ENCODE data around the gene GNB3. TPM values are rescaled to one million over a fixed set of nuclear protein-coding genes. Genes with fewer than 3 reads are reported as not detected.

GNB3 gene
- total RNA-seq, 1 experiment from 2014 or later = 0.21 TPM

DNA sequence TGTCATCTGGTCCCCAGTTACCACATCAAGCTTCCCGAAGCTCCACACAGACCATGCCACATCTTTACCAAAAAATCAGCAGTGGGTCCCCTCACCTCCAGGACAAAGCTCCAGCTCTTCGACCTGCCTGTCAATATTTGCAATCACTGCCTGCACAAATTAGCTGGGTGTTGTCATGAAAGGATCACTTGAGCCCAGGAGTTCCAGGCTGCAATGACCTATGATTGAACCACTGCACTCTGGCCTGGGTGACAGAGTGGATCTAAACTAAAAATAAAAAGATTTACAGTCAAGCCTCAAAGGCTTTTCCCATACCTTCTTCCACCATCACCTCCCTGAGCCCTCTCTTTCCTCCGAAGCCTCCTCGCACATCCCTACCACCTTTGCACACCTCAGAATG, 44.1 kb upstream of the GNB3 start:
- ATAC-seq = no peak
- intact Hi-C loops (cut with micrococcal nuclease; ENCODE audit: unreplicated experiment) (no loop called here), in situ Hi-C loops (cut with HindIII; ENCODE audit: low pct_unique_long_range_greater_than_20kb, low sequenced_read_pairs) (no loop called here)
- H3K36me3 ChIP-seq (ENCODE audit: control insufficient read depth, insufficient read depth, low read length) = no peaks in the 10 kb centered on the region
- H3K27me3 ChIP-seq (ENCODE audit: control insufficient read depth, insufficient read depth, low read length) = no peaks in the 10 kb centered on the region
- H3K4me3 ChIP-seq (ENCODE audit: low read depth in 2 of 2, low read length in 2 of 2) = no peak overlapping the region
- H3K9me3 ChIP-seq (ENCODE audit: control insufficient read depth, insufficient read depth, low read depth, low read length) = no peaks in the 10 kb centered on the region
- H3K27ac ChIP-seq (ENCODE audit: low read length) = no peak overlapping the region
- ChIA-PET CTCF (no interaction called here), POLR2A (no interaction called here)
- TF ChIP-seq POLR2AphosphoS5 (IDR thresholded peaks at IDR 0.05; ENCODE audit: low read depth, low read length) = no peak
- TF ChIP-seq SIN3A (IDR thresholded peaks at IDR 0.05; ENCODE audit: borderline replicate concordance, insufficient read depth, low read depth, low read length) = no peak
- no peak for DNase-seq (ENCODE audit: low read depth, low spot score)
- BruUV-seq (replicated peaks) = no TSS peak
- no peaks in the 10 kb centered on the region for H3K4me1 ChIP-seq (ENCODE audit: control insufficient read depth, insufficient read depth, low read length)

- Histone ChIP-seq H3K4me3 (ENCODE audit: low read depth in 2 of 2, low read length in 2 of 2) (no peak overlapping the region), H3K27me3 (ENCODE audit: control insufficient read depth, insufficient read depth, low read length) (no peaks in the 10 kb centered on the region), H3K27ac (ENCODE audit: low read length) (no peak overlapping the region), H3K36me3 (ENCODE audit: control insufficient read depth, insufficient read depth, low read length) (no peaks in the 10 kb centered on the region), H3K9me3 (ENCODE audit: control insufficient read depth, insufficient read depth, low read depth, low read length) (no peaks in the 10 kb centered on the region), H3K4me1 (ENCODE audit: control insufficient read depth, insufficient read depth, low read length) (no peaks in the 10 kb centered on the region)
- no TSS peak for BruUV-seq (replicated peaks)
- no peak for TF ChIP-seq POLR2AphosphoS5 (IDR thresholded peaks at IDR 0.05; ENCODE audit: low read depth, low read length)
- no peak for TF ChIP-seq TCF7L2 (IDR thresholded peaks at IDR 0.05; ENCODE audit: low read depth, low read length)
- TF ChIP-seq CTCF (IDR thresholded peaks at IDR 0.05) = no peak
- no peak for TF ChIP-seq SIN3A (IDR thresholded peaks at IDR 0.05; ENCODE audit: borderline replicate concordance, insufficient read depth, low read depth, low read length)
- TF ChIP-seq, protein P1, sequence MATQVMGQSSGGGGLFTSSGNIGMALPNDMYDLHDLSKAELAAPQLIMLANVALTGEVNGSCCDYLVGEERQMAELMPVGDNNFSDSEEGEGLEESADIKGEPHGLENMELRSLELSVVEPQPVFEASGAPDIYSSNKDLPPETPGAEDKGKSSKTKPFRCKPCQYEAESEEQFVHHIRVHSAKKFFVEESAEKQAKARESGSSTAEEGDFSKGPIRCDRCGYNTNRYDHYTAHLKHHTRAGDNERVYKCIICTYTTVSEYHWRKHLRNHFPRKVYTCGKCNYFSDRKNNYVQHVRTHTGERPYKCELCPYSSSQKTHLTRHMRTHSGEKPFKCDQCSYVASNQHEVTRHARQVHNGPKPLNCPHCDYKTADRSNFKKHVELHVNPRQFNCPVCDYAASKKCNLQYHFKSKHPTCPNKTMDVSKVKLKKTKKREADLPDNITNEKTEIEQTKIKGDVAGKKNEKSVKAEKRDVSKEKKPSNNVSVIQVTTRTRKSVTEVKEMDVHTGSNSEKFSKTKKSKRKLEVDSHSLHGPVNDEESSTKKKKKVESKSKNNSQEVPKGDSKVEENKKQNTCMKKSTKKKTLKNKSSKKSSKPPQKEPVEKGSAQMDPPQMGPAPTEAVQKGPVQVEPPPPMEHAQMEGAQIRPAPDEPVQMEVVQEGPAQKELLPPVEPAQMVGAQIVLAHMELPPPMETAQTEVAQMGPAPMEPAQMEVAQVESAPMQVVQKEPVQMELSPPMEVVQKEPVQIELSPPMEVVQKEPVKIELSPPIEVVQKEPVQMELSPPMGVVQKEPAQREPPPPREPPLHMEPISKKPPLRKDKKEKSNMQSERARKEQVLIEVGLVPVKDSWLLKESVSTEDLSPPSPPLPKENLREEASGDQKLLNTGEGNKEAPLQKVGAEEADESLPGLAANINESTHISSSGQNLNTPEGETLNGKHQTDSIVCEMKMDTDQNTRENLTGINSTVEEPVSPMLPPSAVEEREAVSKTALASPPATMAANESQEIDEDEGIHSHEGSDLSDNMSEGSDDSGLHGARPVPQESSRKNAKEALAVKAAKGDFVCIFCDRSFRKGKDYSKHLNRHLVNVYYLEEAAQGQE (IDR thresholded peaks at IDR 0.05; ENCODE audit: insufficient read depth in 1 of 2, low read depth in 2 of 2, low read length in 1 of 2) = no peak
- no peak for DNase-seq (ENCODE audit: low read depth, low spot score)
- ATAC-seq = no peak
- in situ Hi-C loops (cut with HindIII; ENCODE audit: low pct_unique_long_range_greater_than_20kb, low sequenced_read_pairs) (no loop called here), intact Hi-C loops (cut with micrococcal nuclease; ENCODE audit: unreplicated experiment) (no loop called here)
- POLR2A ChIA-PET = interaction anchor here (0.6 kb wide), 1 partner anchor 67 kb away, joined by 14 read pairs; no protein-coding TSS in a partner anchor
- CTCF ChIA-PET = no interaction called here
Observed at GRCh38 chr12:6799147-6799546, 41.6 kb upstream of the GNB3 start.

- Histone ChIP-seq H3K4me1 (ENCODE audit: control insufficient read depth, insufficient read depth, low read length) (no peaks in the 10 kb centered on the region), H3K27me3 (ENCODE audit: control insufficient read depth, insufficient read depth, low read length) (no peaks in the 10 kb centered on the region), H3K36me3 (ENCODE audit: control insufficient read depth, insufficient read depth, low read length) (no peaks in the 10 kb centered on the region), H3K4me3 (ENCODE audit: low read depth in 2 of 2, low read length in 2 of 2) (no peak overlapping the region), H3K9me3 (ENCODE audit: control insufficient read depth, insufficient read depth, low read depth, low read length) (no peaks in the 10 kb centered on the region), H3K27ac (ENCODE audit: low read length) (no peak overlapping the region)
- ChIA-PET POLR2A (interaction anchor here (1.2 kb wide), 1 partner anchor 14 kb away, joined by 7 read pairs; no protein-coding TSS in a partner anchor), CTCF (no interaction called here)
- no peak for DNase-seq (ENCODE audit: low read depth, low spot score)
- BruUV-seq (replicated peaks) = no TSS peak
- in situ Hi-C loops (cut with HindIII; ENCODE audit: low pct_unique_long_range_greater_than_20kb, low sequenced_read_pairs) = no loop called here
- TF ChIP-seq SIN3A (IDR thresholded peaks at IDR 0.05; ENCODE audit: borderline replicate concordance, insufficient read depth, low read depth, low read length) (no peak), POLR2AphosphoS5 (IDR thresholded peaks at IDR 0.05; ENCODE audit: low read depth, low read length) (no peak), CTCF (IDR thresholded peaks at IDR 0.05) (no peak), TCF7L2 (IDR thresholded peaks at IDR 0.05; ENCODE audit: low read depth, low read length) (no peak)
- TF ChIP-seq, protein P1 (IDR thresholded peaks at IDR 0.05; ENCODE audit: insufficient read depth in 1 of 2, low read depth in 2 of 2, low read length in 1 of 2) = no peak
- intact Hi-C loops (cut with micrococcal nuclease; ENCODE audit: unreplicated experiment) = no loop called here
- no peak for ATAC-seq
Observed at GRCh38 chr12:6807170-6807569, 33.6 kb upstream of the GNB3 start.
